ENCODE results near the gene TUBGCP3. TPM values are rescaled to one million over a fixed set of nuclear protein-coding genes. Genes with fewer than 3 reads are reported as not detected.

TUBGCP3 gene
- total and polyA plus RNA-seq, 2 donors from 2014 or later: 9.1 to 33.2 TPM

- Histone ChIP-seq H3K36me3 (ENCODE audit: control insufficient read depth in 2 of 3, insufficient read depth in 3 of 3, low read length in 3 of 3) (no peaks in the 10 kb centered on the region), H3K27me3 (ENCODE audit: control insufficient read depth, insufficient read depth, low read length) (no peaks in the 10 kb centered on the region), H3K4me3 (ENCODE audit: low read length in 3 of 3) (no peak overlapping the region), H3K9me3 (ENCODE audit: control insufficient read depth in 2 of 3, insufficient read depth in 1 of 3, low read length in 3 of 3) (no peaks in the 10 kb centered on the region), H3K27ac (ENCODE audit: low read depth in 2 of 2, low read length in 2 of 2) (no peak overlapping the region), H3K4me1 (ENCODE audit: control insufficient read depth in 2 of 3, insufficient read depth in 2 of 3, low read depth in 1 of 3, low read length in 3 of 3) (no peaks in the 10 kb centered on the region), H3K9ac (ENCODE audit: low read length in 3 of 3) (no peak overlapping the region)
- intact Hi-C loops (cut with DNase I): no loop called here
- DNase-seq: peak in 3 of 5 donors; percentile 22 to 53 (median 26)
- FAIRE-seq: no peak
- TF ChIP-seq, protein P1, sequence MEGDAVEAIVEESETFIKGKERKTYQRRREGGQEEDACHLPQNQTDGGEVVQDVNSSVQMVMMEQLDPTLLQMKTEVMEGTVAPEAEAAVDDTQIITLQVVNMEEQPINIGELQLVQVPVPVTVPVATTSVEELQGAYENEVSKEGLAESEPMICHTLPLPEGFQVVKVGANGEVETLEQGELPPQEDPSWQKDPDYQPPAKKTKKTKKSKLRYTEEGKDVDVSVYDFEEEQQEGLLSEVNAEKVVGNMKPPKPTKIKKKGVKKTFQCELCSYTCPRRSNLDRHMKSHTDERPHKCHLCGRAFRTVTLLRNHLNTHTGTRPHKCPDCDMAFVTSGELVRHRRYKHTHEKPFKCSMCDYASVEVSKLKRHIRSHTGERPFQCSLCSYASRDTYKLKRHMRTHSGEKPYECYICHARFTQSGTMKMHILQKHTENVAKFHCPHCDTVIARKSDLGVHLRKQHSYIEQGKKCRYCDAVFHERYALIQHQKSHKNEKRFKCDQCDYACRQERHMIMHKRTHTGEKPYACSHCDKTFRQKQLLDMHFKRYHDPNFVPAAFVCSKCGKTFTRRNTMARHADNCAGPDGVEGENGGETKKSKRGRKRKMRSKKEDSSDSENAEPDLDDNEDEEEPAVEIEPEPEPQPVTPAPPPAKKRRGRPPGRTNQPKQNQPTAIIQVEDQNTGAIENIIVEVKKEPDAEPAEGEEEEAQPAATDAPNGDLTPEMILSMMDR (IDR thresholded peaks at IDR 0.05; ENCODE audit: borderline replicate concordance, extremely low read depth, insufficient read depth): no peak
These were observed 137.1 kb downstream of the TUBGCP3 start for GRCh38 chr13:112450904-112451240.

- no peak for FAIRE-seq
- H3K9me3 ChIP-seq (ENCODE audit: control insufficient read depth in 2 of 3, insufficient read depth in 1 of 3, low read length in 3 of 3): no peaks in the 10 kb centered on the region
- TF ChIP-seq, protein P1 (IDR thresholded peaks at IDR 0.05; ENCODE audit: borderline replicate concordance, extremely low read depth, insufficient read depth): no peak
- no peak overlapping the region for H3K4me3 ChIP-seq (ENCODE audit: low read length in 3 of 3)
- no peak for DNase-seq
- H3K4me1 ChIP-seq (ENCODE audit: control insufficient read depth in 2 of 3, insufficient read depth in 2 of 3, low read depth in 1 of 3, low read length in 3 of 3): no peaks in the 10 kb centered on the region
- no peak overlapping the region for H3K27ac ChIP-seq (ENCODE audit: low read depth in 2 of 2, low read length in 2 of 2)
- no peaks in the 10 kb centered on the region for H3K36me3 ChIP-seq (ENCODE audit: control insufficient read depth in 2 of 3, insufficient read depth in 3 of 3, low read length in 3 of 3)
- H3K9ac ChIP-seq (ENCODE audit: low read length in 3 of 3): no peak overlapping the region
- intact Hi-C loops (cut with DNase I): no loop called here
- H3K27me3 ChIP-seq (ENCODE audit: control insufficient read depth, insufficient read depth, low read length): no peaks in the 10 kb centered on the region
These were observed 137.6 kb downstream of the TUBGCP3 start for GRCh38 chr13:112450118-112450903.

- TF ChIP-seq, protein P1 (IDR thresholded peaks at IDR 0.05; ENCODE audit: borderline replicate concordance, extremely low read depth, insufficient read depth): no peak
- Histone ChIP-seq H3K36me3 (ENCODE audit: control insufficient read depth in 2 of 3, insufficient read depth in 3 of 3, low read length in 3 of 3) (no peaks in the 10 kb centered on the region), H3K27ac (ENCODE audit: low read depth in 2 of 2, low read length in 2 of 2) (no peak overlapping the region), H3K27me3 (ENCODE audit: control insufficient read depth, insufficient read depth, low read length) (no peaks in the 10 kb centered on the region), H3K4me3 (ENCODE audit: low read length in 3 of 3) (no peak overlapping the region), H3K9ac (ENCODE audit: low read length in 3 of 3) (no peak overlapping the region), H3K9me3 (ENCODE audit: control insufficient read depth in 2 of 3, insufficient read depth in 1 of 3, low read length in 3 of 3) (no peaks in the 10 kb centered on the region), H3K4me1 (ENCODE audit: control insufficient read depth in 2 of 3, insufficient read depth in 2 of 3, low read depth in 1 of 3, low read length in 3 of 3) (no peaks in the 10 kb centered on the region)
- FAIRE-seq (no peak), DNase-seq (peak in 2 of 5 donors; percentile 23 to 35)
- intact Hi-C loops (cut with DNase I): loop anchor here (10.0 kb wide), 1 partner anchor 975 kb away; no protein-coding TSS in a partner anchor
These were observed 138.4 kb downstream of the TUBGCP3 start for GRCh38 chr13:112449545-112449930.
